Mucosa of descending colon (tissue), 3 donors: ENCODE results near the gene TMC2. TPM values are rescaled to one million over a fixed set of nuclear protein-coding genes. Genes with fewer than 3 reads are reported as not detected.

Experiments
- ATAC-seq: fragments of 200-7000 bp; cut with Tn5 transposase; one replicate; pipeline ENCODE4 v1.9.1; 2020; ENCODE audit warnings: mild to moderate bottlenecking, moderate library complexity
- DNase-seq, 3 donors: peaks; one replicate each; pipeline ENCODE4 v3.0.0-alpha.2; 2020
- H3K36me3 ChIP-seq: fragments of 200-600 bp; one replicate; pipeline ENCODE4 v1.8.0; 2021; ENCODE audit warnings: low read depth, mild to moderate bottlenecking
- H3K4me1 ChIP-seq: fragments of 200-600 bp; one replicate; pipeline ENCODE4 v1.8.0; 2021; ENCODE audit warnings: low read depth, mild to moderate bottlenecking
- H3K4me3 ChIP-seq: fragments of 200-600 bp; one replicate; pipeline ENCODE4 v1.8.0; 2021; ENCODE audit warnings: mild to moderate bottlenecking
- H3K9me3 ChIP-seq: fragments of 200-600 bp; one replicate; pipeline ENCODE4 v1.8.0; 2021; ENCODE audit warnings: mild to moderate bottlenecking
- CTCF ChIP-seq: fragments of 200-600 bp; IDR thresholded peaks from one replicate; pipeline ENCODE4 v1.8.0; 2022; ENCODE audit warnings: antibody characterized with exemption, mild to moderate bottlenecking
- intact Hi-C, 2 donors: fragments of 100-400 bp; cut with DNase I in 1 of 2; cut with micrococcal nuclease in 1 of 2; formaldehyde crosslinking; loops; one replicate each; pipeline versions ENCODE4 v1.11.0 to v1.11.1; 2022; cut with DNase I, micrococcal nuclease
- microRNA-seq: library from miRNA; unstranded; fragments of <30 nt; microRNA quantifications from one replicate; pipeline ENCODE4, GENCODE V29; 2019
- total RNA-seq, 3 donors: library from RNA; stranded (reverse); fragmentation: NEBNext Ultra II Directional in 2 of 3; extraction: Animal tissue kit (Norgen Biotek cat#: 25700) in 2 of 3; gene quantifications; one replicate each; pipeline versions ENCODE4 v1.2.1 to v1.2.4, GENCODE V29; 2021 to 2023
- donor health status: DM: no; HTN: no; CAD: no; lungs with moderate emphysema.
- donor health status: DM: no; HTN: no; CAD: no.
- donor health status: DM: no; HTN: yes; CAD: no.

TMC2 gene
- total RNA-seq, 3 donors from 2014 or later: 0.09 to 0.41 TPM; not detected in 1

GRCh38 chr20:2691127-2691526, 154.8 kb downstream of the TMC2 start:
- H3K36me3 ChIP-seq: no peaks in the 10 kb centered on the region
- H3K4me3 ChIP-seq: no peak overlapping the region
- H3K4me1 ChIP-seq: peaks cover 8% of the 10 kb centered on the region
- TF ChIP-seq CTCF: no peak
- H3K9me3 ChIP-seq: no peaks in the 10 kb centered on the region
- intact Hi-C loops: no loop called here
- DNase-seq: no peak
- ATAC-seq: no peak

Small RNA genes lying within 50 kb of the gene (microRNA-seq; reads per million reads assigned to microRNA genes)
- gene MIR1292: 7.0 reads per million, percentile 28 among the genes with 10 or more reads in this experiment

Other genes with a start within 250 kb of the TMC2 start
- under 1 TPM; 0.09 to 0.84 (median 0.29) TPM for gene TGM3, start 240.6 kb upstream of the TMC2 start, total RNA-seq
- gene TGM6, start 155.7 kb upstream of the TMC2 start, total RNA-seq: not detected
- gene SNRPB, start 65.8 kb upstream of the TMC2 start, total RNA-seq: 100 to 1,000 TPM in 1 of 3 donors, 10 to 100 TPM in 2; 84.2 to 143 (median 94.6) TPM
- 10 to 100 TPM in 1 of 3 donors, 1 to 10 TPM in 2; 6.9 to 12.1 (median 9.8) TPM for gene ZNF343, start 27.7 kb upstream of the TMC2 start, total RNA-seq
- 100 to 1,000 TPM in 2 of 3 donors, 10 to 100 TPM in 1; 80.8 to 116 (median 107) TPM for gene NOP56, start 116.1 kb downstream of the TMC2 start, total RNA-seq
- gene IDH3B, start 127.6 kb downstream of the TMC2 start, total RNA-seq: 100 to 1,000 TPM; 112 to 128 (median 123) TPM
- 10 to 100 TPM in 1 of 3 donors, 1 to 10 TPM in 2; 3.6 to 53.3 (median 4.5) TPM for gene EBF4, start 156.2 kb downstream of the TMC2 start, total RNA-seq